ENCODE data around the gene TENM4.

The TENM4 gene

DNA sequence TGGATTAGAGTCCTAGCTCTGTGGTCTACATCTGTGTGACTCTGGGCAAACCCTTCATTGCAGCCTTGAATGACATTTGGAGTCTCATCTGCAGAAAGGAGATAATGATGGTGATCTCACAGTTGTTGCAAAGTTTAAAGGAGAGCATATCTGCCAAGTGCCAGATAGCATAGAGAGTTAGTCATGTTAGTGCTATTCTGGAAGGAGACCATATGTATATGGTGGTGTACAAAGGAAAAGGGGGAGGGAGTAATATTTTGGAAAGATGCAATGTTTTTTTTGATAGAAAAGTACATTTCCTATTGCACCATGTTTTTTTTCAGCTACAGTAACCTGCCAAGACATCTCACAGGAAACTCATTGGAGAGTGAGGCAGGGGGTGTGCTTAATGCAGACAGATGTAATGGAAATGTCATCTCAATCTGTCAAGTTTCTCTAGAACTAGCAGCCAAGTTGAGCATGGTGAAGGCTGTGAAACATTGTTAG is 774.1 kb downstream of the TENM4 start:
- no peak for DNase-seq

DNA sequence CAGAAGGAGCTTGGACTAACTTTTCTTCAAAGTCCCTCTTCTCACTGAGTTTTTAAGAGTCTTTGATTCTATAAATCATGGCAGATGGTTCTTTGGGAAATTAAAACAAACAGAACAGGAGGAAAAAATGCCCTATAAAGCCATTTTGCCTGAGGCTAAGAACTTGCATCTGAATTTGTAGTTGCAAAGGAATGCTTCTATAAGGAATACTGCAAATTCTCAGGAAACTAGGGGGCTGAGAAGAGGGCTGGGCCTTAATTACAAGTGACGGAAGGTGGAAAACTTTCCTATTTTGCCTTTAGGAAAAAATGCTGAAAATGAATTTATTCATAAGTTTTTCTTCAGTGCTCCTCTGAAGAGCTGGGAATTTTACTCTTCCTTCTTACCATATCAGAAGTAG is 776.2 kb downstream of the TENM4 start:
- DNase-seq, result no peak

DNA sequence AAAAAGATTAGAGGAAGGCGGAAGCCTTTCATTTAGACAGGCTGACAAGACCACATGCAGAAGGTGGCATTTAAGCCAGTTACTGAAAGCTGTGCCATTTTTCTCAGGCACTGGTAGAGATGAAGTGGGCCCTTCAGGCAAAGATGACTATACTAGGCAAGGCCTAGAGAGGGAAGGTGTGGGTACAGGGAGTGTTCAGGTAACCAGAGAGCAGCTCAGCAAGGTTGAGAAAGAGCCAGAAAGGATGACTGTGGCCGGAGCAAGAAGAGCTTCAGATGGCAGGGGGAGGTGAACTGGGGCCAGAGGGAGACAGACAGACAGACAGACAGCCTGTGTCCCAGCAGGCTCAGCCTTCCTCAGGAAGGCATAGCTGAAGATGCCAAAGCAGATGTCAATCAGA is 778.0 kb downstream of the TENM4 start:
- no peak for DNase-seq

DNA sequence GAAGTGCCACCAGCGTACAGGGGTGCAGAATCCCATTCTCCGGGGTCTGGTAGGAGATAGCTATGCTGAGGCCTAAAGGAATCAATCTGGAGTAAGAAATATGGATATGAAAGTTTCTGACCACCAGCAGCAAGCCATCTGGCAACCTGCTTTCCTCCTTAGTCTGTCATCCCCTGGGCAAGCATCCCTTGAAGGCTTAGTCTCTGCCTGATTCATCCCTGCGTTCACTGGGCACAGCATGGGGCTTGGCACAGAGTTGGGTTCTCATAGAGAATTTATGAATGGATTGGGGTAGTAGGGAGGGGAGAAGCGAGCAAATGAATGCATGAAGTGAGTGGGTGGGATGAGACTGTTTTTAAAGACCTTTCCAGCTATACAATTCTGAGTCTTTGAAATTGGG is 780.4 kb downstream of the TENM4 start:
- DNase-seq, result no peak

DNA sequence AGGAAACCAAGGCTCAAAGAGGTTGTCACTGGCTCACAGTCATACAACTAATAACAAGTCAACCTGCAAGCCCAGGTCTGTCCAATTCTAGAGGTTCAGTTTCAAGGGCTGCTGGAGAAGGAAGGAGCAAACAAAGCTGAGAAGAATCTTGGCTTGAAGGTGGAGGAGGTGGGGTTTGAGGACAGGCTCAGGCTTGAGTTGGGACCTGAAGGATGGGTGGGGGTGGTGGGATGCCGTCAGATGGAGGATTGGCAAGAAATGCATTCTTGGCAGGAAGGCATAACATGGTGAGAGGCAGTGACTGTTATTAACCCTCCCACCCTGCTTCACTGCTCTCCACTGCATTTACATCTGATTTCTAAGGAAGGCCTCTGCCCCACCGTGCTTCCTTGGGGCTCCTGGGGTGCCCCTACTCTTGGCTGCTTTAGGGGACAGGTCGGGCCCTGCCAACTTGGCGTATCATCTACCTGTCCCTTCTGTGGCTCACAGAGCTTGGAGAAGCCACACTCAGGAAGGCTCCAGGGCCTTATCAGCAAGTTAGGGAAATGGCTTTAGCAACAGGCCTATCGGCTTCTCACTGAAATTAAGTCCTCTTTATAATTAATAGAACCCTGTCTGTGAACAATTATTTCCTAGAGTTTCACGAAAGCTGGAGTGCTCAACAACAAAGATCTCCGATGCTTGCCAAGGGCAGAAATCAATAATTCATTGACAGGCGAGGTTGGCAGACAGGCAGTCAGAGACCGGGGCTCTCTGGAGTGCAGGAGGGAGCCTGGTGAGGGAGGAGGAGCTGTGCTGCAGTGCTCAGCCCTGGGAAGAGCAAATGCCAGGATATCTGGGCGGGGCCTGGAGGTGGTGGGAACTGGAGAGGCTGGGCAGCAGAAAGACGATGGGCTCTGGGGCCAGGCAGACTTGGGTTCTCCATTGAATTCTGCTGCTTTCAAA is 781.2 kb downstream of the TENM4 start:
- no peak for DNase-seq

DNA sequence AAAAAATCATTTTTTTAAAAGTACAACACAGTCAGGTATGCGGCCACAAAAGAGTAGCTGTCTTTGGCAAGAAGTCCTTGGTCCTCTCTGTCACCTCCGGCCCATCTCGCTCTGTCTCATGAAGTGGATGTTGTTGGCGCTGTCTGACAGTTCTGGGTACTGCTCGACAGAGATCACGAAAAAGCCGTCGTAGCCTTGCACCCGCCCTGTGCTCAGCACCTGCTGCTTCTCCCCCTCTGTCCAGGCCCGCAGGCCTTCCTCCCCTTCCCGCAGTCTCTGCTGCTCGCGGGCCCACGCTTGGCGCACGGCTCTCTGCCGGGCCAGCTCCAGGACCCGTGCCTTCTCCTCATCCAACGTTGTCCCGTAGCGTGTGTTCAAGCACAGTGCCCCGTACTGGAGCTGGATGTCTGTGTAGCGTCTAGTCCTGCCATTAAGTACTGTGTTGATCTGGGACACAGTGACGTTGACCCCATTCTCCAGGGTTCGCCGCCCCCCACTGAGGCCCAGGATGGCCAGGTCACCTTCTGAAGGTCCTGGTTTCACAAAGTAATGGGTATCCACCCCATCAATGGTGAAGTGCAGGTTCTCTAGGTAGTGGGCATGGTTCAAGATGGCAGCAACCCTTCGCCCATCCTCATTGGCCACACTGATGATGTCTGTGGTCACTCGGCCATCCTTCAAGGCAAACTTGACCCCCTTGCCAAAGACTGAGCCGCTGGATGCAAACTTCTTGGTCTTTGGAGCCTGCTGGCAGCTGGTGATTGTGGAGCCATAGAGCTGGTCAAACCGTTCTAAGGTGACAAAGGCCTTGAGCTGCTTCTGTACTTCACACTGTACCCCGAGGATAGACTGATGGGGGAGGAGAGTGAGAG is 782.6 kb downstream of the TENM4 start:
- DNase-seq, result no peak

DNA sequence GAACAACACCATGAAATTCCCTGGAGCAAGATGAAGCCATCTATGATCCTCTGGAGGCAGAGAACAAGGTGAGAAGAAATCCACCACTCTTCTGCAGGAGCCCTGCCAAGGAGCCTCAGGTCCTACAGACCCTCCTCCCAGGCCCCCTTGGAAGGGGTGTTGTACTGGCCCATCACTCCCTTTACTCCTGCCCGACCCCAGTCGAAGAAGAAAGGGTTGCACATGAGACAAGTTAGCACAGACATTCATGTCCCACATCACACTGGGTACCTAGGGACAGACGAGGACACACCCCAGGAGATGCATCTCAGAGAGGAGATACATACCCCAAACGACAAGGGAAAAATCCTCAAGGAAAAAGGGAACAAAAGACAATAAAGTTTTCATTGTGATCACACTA is 783.4 kb downstream of the TENM4 start:
- no peak for DNase-seq

DNA sequence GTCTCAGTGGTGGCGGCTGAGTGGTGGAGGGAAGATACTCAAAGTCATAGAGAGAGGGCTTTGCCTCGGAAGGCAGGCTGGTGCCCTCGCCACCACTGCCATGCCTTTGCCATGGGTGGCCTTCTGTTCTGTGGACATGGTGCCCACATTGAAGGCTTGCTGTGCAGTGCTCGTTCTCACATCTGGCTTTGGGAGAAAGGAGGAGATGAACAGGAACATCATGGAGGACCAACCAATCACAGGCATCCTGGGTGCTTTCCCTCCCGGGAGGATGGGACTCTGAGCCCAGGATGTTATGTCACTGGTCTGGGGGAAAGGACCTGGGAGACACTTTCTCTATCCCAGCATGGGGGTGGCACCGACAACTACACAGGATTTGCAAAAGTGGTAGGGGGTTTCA is 783.8 kb downstream of the TENM4 start:
- no peak for DNase-seq

DNA sequence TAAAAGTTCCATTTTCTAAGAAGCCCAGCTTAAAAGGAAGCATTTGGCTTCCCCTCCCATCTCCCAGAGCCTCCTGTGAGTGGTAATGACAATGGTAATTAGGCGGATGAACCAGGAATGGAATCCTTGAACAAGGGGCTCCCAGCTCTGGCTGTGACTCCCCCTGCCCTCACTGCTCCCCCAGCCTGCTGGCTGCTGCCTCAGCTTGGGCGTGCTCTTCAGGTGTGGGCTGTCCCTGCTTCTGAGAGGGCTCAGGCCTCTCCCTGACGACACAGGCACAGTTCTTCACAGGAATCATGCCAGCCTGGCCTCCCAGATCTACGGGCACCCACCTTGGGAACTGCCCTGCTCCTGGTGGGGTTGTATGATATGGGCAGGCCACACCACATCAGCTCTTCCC is 784.5 kb downstream of the TENM4 start:
- no peak for DNase-seq

DNA sequence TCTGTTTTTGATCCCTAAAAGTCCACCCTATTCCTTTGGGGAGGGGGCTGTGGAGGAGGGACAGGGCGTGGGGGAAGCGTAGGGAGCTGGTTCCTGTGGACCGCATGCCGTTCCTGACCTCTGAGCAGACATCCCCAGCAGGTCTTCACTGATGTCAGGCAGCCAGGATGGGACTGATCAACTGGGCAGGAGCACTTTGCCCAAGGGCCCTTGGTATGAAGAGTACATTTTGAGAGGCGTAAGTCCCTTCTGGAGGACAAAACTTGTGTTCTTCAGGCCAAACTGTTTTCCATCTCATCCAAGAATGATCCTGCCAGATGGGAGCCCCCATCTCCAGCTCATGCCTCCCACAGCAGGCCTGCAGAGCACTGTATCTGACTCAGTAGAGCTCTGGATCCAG is 785.3 kb downstream of the TENM4 start:
- no peak for DNase-seq

DNA sequence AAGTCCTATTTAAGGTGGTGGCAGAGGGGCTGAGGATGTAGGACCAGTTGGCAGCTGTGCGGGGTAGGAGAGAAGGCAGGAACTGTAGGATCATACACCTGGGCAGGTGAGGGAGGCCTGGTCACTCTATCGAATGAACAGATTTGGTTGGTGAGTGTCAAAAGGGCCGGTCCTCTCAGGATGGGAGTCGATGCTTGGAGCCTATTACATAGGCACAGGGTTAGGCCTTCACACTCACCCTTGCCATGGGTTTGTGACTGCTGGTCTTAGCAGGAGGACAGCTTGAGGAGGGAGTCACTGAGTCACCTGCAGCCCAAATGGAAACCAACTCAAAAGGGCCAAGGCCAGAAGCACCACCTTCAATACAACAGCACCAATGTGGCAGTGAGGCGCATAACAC is 786.0 kb downstream of the TENM4 start:
- DNase-seq, result no peak

DNA sequence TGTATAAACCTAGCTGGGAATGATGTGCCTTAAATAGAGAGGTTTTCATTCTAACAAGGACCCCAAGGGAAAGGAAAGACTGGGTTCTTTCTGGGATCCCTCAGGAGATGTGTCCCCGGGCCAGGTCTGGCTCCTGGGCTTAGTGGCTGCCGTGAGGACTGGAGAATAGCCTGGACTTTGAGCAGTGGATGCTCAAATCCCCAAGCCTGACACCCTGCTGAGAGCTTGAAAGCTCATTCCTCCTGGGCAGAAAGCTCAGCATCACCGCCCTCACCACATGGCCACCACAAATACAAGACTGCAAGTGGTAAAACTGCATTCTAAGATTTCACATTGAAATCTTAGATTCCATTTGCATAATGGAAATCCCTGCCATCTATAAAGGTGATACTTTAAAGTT is 786.8 kb downstream of the TENM4 start:
- DNase-seq, result no peak

DNA sequence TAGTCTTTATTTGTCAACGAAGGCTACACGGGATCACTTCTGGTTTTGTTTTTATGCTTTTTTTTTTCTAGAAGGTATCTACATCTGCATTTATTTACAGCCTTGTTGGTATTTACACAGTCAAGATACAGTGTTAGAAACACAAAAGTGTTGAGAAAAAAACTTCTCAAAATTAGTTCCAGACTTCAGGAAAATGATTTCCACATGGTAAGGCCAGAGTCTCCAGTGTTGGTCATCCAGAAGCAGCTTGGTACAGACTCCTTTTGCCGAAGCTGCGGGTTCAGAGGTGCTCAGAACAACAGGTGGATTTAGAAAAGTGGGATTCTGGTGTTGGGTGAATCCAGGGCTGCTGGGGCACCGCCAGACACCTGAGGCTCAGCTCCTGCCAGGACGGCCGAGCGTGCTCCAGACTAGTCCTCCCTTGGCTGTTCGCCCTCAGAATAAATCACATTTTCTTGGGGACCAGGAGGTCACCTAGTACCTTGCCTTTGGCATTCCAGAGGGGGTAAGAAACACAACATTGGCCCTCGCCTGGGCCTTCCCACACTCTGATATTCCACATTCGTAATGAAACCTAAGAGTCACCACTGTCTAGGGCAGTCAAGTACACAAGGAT is 787.4 kb downstream of the TENM4 start:
- DNase-seq, result no peak

DNA sequence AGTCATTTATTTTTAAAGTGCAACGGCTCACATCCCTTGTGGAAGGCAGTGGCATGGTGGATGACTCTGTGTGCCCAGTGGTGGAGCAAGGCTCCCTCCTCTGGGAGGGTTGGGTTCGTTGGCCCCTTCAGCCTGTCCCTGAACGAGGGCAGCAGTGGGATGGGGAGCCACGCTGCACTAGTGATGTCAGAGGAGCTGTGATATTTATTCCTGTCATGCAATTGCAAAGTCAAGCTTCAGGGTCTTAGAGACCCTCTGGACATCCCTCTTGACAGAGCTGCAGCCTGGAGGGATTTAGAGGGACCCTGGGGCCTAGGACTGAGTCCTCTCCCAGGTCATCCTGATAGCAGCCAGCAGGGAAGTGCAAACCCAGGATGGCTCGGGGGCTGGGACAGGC is 788.0 kb downstream of the TENM4 start:
- DNase-seq, result no peak

DNA sequence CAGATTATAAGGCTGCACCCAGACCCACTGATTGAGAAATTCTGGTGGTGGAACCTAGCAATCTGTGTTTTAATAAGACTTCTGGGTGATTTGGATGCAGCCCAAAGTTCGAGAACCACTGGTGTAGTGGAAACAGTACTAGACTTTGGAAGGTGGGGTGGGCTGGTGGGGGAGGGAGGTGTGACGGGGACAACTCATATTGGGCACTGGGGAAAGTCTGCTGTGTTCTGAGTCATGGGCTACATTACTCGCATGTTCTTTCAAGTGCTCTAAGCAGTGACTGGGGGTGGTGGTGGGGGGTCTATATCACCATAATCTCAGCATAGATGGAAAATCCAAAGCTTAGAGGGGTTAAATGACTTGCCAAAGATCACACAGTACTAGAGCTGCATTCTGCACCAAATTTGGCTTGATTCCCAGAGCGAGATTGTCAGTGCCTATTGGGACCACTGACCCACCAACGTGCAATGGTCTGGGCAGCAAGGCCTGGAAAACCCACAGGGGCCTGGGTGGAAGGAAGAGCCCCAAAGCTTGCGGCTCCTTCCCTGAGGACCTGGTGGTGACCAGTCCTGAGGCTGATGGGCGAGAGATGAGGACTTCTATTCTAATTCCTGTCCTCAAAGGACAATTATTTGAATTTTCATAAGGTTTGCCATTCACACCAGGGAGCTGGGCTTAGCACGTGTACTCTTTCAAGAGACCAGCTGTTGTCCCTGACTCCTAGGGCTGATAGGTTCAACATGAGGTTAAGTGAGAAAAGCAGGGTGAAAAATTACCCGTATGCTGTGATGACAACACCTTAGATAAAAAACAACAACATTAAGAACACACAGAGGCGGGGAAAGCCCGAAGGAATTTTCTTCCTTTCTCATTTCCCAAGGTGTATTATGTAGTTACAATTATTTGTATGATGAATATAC is 788.6 kb downstream of the TENM4 start:
- DNase-seq, result no peak

DNA sequence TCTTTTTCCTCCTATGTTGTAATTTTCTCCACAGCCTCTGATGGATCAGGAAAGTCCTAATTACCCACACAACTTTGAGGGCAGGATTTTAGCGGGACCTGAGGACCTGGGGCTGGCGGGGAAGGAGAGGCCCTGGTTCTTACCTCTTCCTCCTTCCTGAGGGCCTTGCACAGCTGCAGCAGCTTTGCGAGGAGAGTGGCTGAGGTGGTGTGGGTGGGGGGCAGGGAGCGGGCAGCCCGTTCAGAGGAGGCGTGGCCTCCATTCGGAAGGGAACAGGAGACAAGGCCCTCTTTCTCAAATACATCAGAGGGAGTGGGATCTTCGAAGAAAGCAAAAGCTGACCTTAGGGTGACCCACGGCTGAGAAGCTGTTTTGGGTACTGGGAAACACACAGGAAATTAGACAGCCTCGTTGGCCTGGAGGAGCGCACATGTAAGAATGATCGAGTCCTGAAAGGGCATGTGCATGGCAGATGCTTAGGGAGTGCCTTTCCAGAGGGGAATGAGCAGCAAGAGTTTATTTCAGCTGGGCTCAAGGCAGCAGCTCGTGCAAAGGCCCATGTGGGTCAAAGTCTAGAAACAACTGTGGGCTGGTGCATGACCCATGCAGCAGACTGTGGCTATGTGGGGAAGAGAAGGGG is 789.6 kb downstream of the TENM4 start:
- no peak for DNase-seq

DNA sequence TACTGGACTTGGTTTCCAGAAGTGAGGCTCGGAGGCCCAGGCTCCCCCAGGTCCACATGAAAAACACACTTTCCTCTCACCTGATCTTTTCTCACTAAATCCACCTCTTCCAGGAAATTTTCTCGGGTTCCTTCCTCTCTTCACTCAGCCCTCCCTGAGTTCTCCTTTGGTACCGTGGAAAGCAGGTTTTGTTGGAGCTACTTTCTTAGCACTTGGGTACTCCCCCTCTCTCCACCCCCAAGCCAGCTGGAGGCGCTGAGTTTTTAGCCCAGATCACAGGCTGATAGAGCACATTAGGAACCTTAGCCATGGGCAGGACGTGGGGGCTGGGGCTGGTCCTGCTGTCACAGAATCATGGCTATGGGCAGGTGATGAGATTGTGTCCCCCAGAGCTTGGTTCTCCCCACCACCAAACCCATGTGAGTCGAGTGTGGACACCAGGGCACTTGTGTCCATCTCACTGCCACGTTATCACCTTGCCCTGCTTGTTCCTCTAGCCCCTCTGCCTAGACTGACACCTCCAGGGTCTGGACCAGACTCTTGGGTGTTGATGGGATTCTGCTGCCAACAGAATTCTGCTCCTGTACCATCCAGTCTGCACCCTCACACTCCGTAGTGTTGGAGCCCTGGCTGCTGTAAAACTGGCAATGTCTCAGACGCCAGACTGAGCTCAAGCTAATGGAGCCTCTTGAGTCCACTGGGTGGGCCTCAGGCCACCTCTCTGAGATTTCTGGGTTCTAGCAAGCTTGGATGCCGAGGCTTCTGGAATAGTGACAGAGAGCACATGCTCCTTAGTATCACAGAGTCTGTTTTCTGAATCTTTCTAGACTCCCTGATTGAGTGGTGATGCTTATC is 791.2 kb downstream of the TENM4 start:
- DNase-seq, result no peak

DNA sequence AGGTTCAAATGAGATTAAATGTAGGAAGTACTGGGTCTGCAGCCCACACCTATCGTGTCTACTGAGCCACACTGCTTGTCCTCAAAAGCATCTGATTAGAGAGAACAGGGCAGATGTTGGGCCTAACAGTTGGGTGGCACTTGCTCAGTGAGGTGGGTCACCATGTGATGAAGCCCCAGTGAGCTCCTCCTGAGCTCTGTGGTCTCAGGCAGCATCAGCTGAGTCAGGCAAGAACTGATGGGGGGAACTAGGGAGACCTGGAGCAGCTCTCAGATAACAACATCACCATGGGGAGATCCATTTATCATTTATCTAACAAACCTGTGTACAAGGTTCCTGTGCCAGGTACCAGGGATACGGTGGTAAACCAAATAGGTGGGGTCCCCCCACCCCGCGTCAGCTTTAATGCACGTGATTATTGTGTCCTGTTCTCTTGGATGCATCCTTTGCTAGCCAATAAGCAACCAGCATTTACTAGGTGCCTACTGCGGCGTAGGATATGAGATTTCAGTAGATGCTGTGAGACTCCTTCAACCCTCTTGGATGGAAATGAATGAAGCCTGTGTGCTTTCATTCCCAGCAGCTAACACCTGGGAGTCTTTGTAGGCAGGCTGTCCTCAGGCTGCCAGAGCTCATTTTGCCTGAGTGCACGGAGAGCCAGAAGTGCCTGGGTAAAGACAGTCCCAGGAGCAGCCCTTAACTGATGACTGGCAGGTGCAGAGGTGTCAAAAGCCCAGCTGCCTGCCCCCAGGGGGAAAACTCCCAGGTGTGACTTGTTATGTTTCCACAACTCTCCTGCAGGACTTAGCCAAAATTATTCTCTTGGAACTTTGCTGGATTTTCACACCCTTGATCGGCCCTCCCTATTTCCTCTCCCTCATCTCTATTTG is 792.6 kb downstream of the TENM4 start:
- no peak for DNase-seq

DNA sequence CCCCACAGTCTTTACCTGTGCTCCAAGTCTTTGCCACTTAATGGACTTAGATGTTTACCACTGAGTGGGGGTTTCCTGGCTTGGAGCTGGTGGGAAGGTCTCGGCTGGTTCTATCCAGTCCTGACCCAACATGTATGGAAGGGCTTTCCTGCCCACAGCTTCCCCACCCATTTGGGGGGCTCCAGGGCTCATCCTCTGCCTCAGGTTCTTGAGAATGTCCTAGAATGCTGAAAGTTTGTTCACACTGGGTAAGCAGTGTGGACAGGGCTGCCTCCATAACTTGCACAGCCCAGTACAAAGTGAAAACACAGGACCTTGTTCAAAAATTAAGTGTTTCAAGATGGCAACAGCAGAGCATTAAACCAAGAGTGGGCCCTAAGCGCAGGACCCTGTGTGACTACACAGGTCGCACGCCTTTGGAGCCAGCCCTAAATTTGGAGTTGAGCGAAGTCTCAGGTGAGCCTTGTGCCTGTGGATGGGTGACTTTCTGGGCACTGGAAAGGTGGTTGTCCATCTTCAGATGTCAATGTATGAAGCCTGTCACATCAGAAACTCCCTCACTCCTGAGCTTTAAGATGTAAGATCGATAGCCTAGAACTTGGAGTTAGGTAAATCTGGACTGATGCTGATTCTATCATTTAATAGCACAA is 793.4 kb downstream of the TENM4 start:
- no peak for DNase-seq

Data from CD4-positive, alpha-beta T cell treated with Interleukin-6 for 4 hours (primary cell).